H9 (cell line): ENCODE results near the gene IRF2BPL. TPM values are rescaled to one million over a fixed set of nuclear protein-coding genes. Genes with fewer than 3 reads are reported as not detected.

Source experiments
- DNase-seq: peaks from one replicate; pipeline ENCODE4 v3.0.0-alpha.2; 2017
- H2AFZ ChIP-seq: one replicate; pipeline ENCODE4 v1.6.1; 2013; ENCODE audit warnings: mild to moderate bottlenecking, low read length, control low read depth, moderate library complexity
- H2AK5ac ChIP-seq: 2 replicates; pipeline ENCODE4 v1.6.1; 2013; ENCODE audit warnings: low read length, control low read depth, mixed read lengths; ENCODE audit not compliant: insufficient read length
- H2BK120ac ChIP-seq: one replicate; pipeline ENCODE4 v1.6.1; 2013; ENCODE audit warnings: low read depth, mild to moderate bottlenecking, low read length, control low read depth, inconsistent platforms; ENCODE audit not compliant: poor library complexity, severe bottlenecking
- H2BK12ac ChIP-seq: 2 replicates; pipeline ENCODE4 v1.6.1; 2013; ENCODE audit warnings: low read length, control low read depth, mixed read lengths, low read depth; ENCODE audit not compliant: insufficient read length
- H2BK15ac ChIP-seq: 2 replicates; pipeline ENCODE4 v1.6.1; 2013; ENCODE audit warnings: low read depth, low read length, control low read depth
- H2BK20ac ChIP-seq: one replicate; pipeline ENCODE4 v1.6.1; 2013; ENCODE audit warnings: low read depth, mild to moderate bottlenecking, low read length, control low read depth, inconsistent platforms; ENCODE audit not compliant: poor library complexity, severe bottlenecking
- H2BK5ac ChIP-seq: 2 replicates; pipeline ENCODE4 v1.6.1; 2013; ENCODE audit warnings: low read length, control low read depth, mixed read lengths; ENCODE audit not compliant: insufficient read length
- H3K14ac ChIP-seq: 2 replicates; pipeline ENCODE4 v1.6.1; 2013; ENCODE audit warnings: low read length, control low read depth; ENCODE audit not compliant: insufficient read depth
- H3K18ac ChIP-seq: 2 replicates; pipeline ENCODE4 v1.6.1; 2013; ENCODE audit warnings: low read depth, mild to moderate bottlenecking, mixed read lengths, low read length, control low read depth; ENCODE audit not compliant: insufficient read length
- H3K23ac ChIP-seq: 2 replicates; pipeline ENCODE4 v1.6.1; 2013; ENCODE audit warnings: low read length, control low read depth, mixed read lengths, low read depth; ENCODE audit not compliant: insufficient read length
- H3K23me2 ChIP-seq: 2 replicates; pipeline ENCODE4 v1.6.1; 2013; ENCODE audit warnings: low read depth, mild to moderate bottlenecking, mixed read lengths, low read length, control low read depth; ENCODE audit not compliant: insufficient read length, poor library complexity, severe bottlenecking
- H3K27ac ChIP-seq: 2 replicates; pipeline ENCODE4 v1.5.1; 2013; ENCODE audit warnings: low read length, control low read depth, mixed read lengths, low read depth; ENCODE audit not compliant: insufficient read length
- H3K27me3 ChIP-seq: 2 replicates; pipeline ENCODE4 v1.6.1; 2013; ENCODE audit warnings: low read length, control low read depth, inconsistent platforms; ENCODE audit not compliant: insufficient read depth
- H3K4ac ChIP-seq: 2 replicates; pipeline ENCODE4 v1.6.1; 2013; ENCODE audit warnings: low read depth, mild to moderate bottlenecking, control low read depth, inconsistent platforms, low read length, moderate library complexity
- H3K4me1 ChIP-seq: 2 replicates; pipeline ENCODE4 v1.6.1; 2013; ENCODE audit warnings: low read length, control low read depth, inconsistent platforms; ENCODE audit not compliant: insufficient read depth
- H3K4me2 ChIP-seq: 2 replicates; pipeline ENCODE4 v1.6.1; 2013; ENCODE audit warnings: low read length, control low read depth, mixed read lengths; ENCODE audit not compliant: insufficient read length, insufficient read depth
- H3K56ac ChIP-seq: 2 replicates; pipeline ENCODE4 v1.6.1; 2013; ENCODE audit warnings: low read depth, mild to moderate bottlenecking, mixed read lengths, low read length, control low read depth; ENCODE audit not compliant: insufficient read length
- H3K79me1 ChIP-seq: 2 replicates; pipeline ENCODE4 v1.6.1; 2013; ENCODE audit warnings: low read depth, mild to moderate bottlenecking, moderate library complexity, low read length, control low read depth, inconsistent platforms; ENCODE audit not compliant: insufficient read depth, poor library complexity, severe bottlenecking
- H3K79me2 ChIP-seq: 2 replicates; pipeline ENCODE4 v1.6.1; 2013; ENCODE audit warnings: low read length, control low read depth, inconsistent platforms; ENCODE audit not compliant: insufficient read depth
- H3K9ac ChIP-seq: 2 replicates; pipeline ENCODE4 v1.6.1; 2013; ENCODE audit warnings: low read length, control low read depth, mixed read lengths; ENCODE audit not compliant: insufficient read length; ENCODE audit errors: extremely low read depth
- H3K9me3 ChIP-seq: one replicate; pipeline ENCODE4 v1.6.1; 2013; ENCODE audit warnings: low read depth, low read length, inconsistent platforms; ENCODE audit not compliant: control insufficient read depth
- H3T11ph ChIP-seq: one replicate; pipeline ENCODE4 v1.6.1; 2013; ENCODE audit warnings: mild to moderate bottlenecking, low read length, control low read depth, inconsistent platforms
- H4K20me1 ChIP-seq: one replicate; pipeline ENCODE4 v1.6.1; 2013; ENCODE audit not compliant: control insufficient read depth, insufficient read length, insufficient read depth
- H4K5ac ChIP-seq: 2 replicates; pipeline ENCODE4 v1.6.1; 2013; ENCODE audit warnings: low read depth, mild to moderate bottlenecking, mixed read lengths, low read length, control low read depth; ENCODE audit not compliant: insufficient read length
- H4K8ac ChIP-seq: replicated peaks from 2 replicates; pipeline ENCODE4 v1.6.1; 2013; ENCODE audit warnings: low read length, control low read depth, mixed read lengths, low read depth; ENCODE audit not compliant: insufficient read length
- H4K91ac ChIP-seq: 2 replicates; pipeline ENCODE4 v1.6.1; 2013; ENCODE audit warnings: low read depth, mild to moderate bottlenecking, moderate library complexity, mixed read lengths, low read length, control low read depth; ENCODE audit not compliant: insufficient read length
- H3K27ac Mint-ChIP-seq, 3 experiments: 2 replicates in 2 of 3; 3 replicates in 1 of 3; pipeline ENCODE4 v1.8.0; 2020 to 2021; ENCODE audit warnings: mixed read lengths in 3 of 3, mild to moderate bottlenecking in 1 of 3, moderate library complexity in 1 of 3
- H3K27me3 Mint-ChIP-seq: 2 replicates; pipeline ENCODE4 v1.8.0; 2021; ENCODE audit warnings: low read depth, mild to moderate bottlenecking, moderate library complexity, mixed read lengths
- H3K36me3 Mint-ChIP-seq, 3 experiments: 2 replicates in 2 of 3; 3 replicates in 1 of 3; pipeline ENCODE4 v1.8.0; 2020 to 2021; ENCODE audit warnings: low read depth in 3 of 3, mixed read lengths in 3 of 3; ENCODE audit not compliant: insufficient read depth in 1 of 3
- H3K4me1 Mint-ChIP-seq, 2 experiments: 2 replicates each; pipeline ENCODE4 v1.8.0; 2020; ENCODE audit warnings: mixed read lengths in 2 of 2
- H3K4me3 Mint-ChIP-seq, 2 experiments: 2 replicates in 1 of 2; 3 replicates in 1 of 2; pipeline ENCODE4 v1.8.0; 2020 to 2021; ENCODE audit warnings: mild to moderate bottlenecking in 2 of 2, mixed read lengths in 2 of 2, moderate library complexity in 1 of 2
- H3K9me3 Mint-ChIP-seq, 2 experiments: 2 replicates in 1 of 2; 3 replicates in 1 of 2; pipeline ENCODE4 v1.8.0; 2020; ENCODE audit warnings: mild to moderate bottlenecking in 2 of 2, mixed read lengths in 2 of 2, moderate library complexity in 1 of 2
- CTCF ChIP-seq: fragments of 200-600 bp; sonication (generic); conservative IDR thresholded peaks from 3 replicates; pipeline ENCODE4 v1.8.0; 2021; ENCODE audit warnings: antibody characterized with exemption, mild to moderate bottlenecking
- WGBS: extraction: QIAGEN DNeasy Blood & Tissue Kit; methylation state at CpG from one replicate; pipeline ENCODE4 v1.1.7; 2013; ENCODE audit warnings: missing lambda C conversion rate, low lambda C conversion rate, mixed read lengths; ENCODE audit not compliant: insufficient read length; ENCODE audit errors: extremely low coverage; 5-methylcytosine and 5-hydroxymethylcytosine counted together
- total RNA-seq: library from RNA; stranded (reverse); gene quantifications from 2 replicates; pipeline ENCODE4 v1.2.1, GENCODE V29; 2021

The IRF2BPL gene
- total RNA-seq, 1 experiment from 2014 or later, result 59.0 TPM

- H3K4me1 Mint-ChIP-seq, result peaks cover 6 to 13% of the 10 kb centered on the region in 2 experiments
- no peaks in the 10 kb centered on the region for H3K4me1 ChIP-seq
- no peak overlapping the region for H2BK15ac ChIP-seq
- H3K4me3 Mint-ChIP-seq, result no peak overlapping the region; a peak in 1 of 5 replicates
- no peak overlapping the region for H2AFZ ChIP-seq
- H3K27ac ChIP-seq, result no peak overlapping the region
- no peak overlapping the region for H3K9ac ChIP-seq
- no peak overlapping the region for H3K4me2 ChIP-seq
- no peak overlapping the region for H2AK5ac ChIP-seq
- no peaks in the 10 kb centered on the region for H4K20me1 ChIP-seq
- H4K8ac ChIP-seq, result no peak overlapping the region
- no peaks in the 10 kb centered on the region for H3K27me3 ChIP-seq
- no peak overlapping the region for H2BK5ac ChIP-seq
- H3K9me3 ChIP-seq, result no peaks in the 10 kb centered on the region
- no peaks in the 10 kb centered on the region for H3K23me2 ChIP-seq
- peaks cover 6% of the 10 kb centered on the region for H3K27me3 Mint-ChIP-seq
- no peak overlapping the region for H2BK12ac ChIP-seq
- peaks cover 0 to 5% of the 10 kb centered on the region in 2 experiments for H3K9me3 Mint-ChIP-seq
- no peak overlapping the region for H4K91ac ChIP-seq
- DNase-seq, result peak; percentile 88
- H3K27ac Mint-ChIP-seq, result no peak overlapping the region
- peak; percentile 99 for TF ChIP-seq CTCF
- no peak overlapping the region for H3T11ph ChIP-seq
- no peak overlapping the region for H4K5ac ChIP-seq
- H3K36me3 Mint-ChIP-seq, result no peaks in the 10 kb centered on the region
- no CpG with 5 or more reads among the region's 21 CpGs for WGBS
- H3K79me1 ChIP-seq, result no peaks in the 10 kb centered on the region
- H3K14ac ChIP-seq, result no peak overlapping the region
- no peaks in the 10 kb centered on the region for H3K79me2 ChIP-seq
- no peak overlapping the region for H3K4ac ChIP-seq
- no peak overlapping the region for H3K18ac ChIP-seq
- H3K56ac ChIP-seq, result no peak overlapping the region
- no peak overlapping the region for H3K23ac ChIP-seq
- H2BK120ac ChIP-seq, result no peak overlapping the region
- H2BK20ac ChIP-seq, result no peak overlapping the region
Observed at GRCh38 chr14:77053046-77053841, 24.7 kb upstream of the IRF2BPL start.
